Right lobe of liver (tissue), 6 donors: ENCODE results near the gene IL33. TPM values are rescaled to one million over a fixed set of nuclear protein-coding genes. Genes with fewer than 3 reads are reported as not detected.

ENCODE experiments used
- ATAC-seq, 4 donors: fragments of 200-7000 bp; cut with Tn5 transposase; one replicate each; pipeline ENCODE4 v1.9.1; 2020; ENCODE audit warnings: mild to moderate bottlenecking in 4 of 4, moderate library complexity in 4 of 4
- DNase-seq, 3 donors: peaks; one replicate each; pipeline ENCODE4 v3.0.0-alpha.2; 2020
- H3K27ac ChIP-seq, 3 donors: fragments of 200-600 bp; one replicate each; pipeline ENCODE4 v1.8.0; 2022
- H3K27me3 ChIP-seq, 2 donors: fragments of 200-600 bp; one replicate each; pipeline ENCODE4 v1.8.0; 2022
- H3K36me3 ChIP-seq, 4 donors: fragments of 200-600 bp; sonication (generic) in 1 of 4; one replicate each; pipeline versions ENCODE4 v1.5.1 to v1.8.0; 2017 to 2022; ENCODE audit warnings: control low read depth in 1 of 4
- H3K4me1 ChIP-seq, 4 donors: fragments of 200-600 bp; sonication (generic) in 1 of 4; one replicate each; pipeline versions ENCODE4 v1.5.1 to v1.8.0; 2017 to 2022; ENCODE audit warnings: control low read depth in 1 of 4
- H3K4me3 ChIP-seq, 3 donors: fragments of 200-600 bp; one replicate each; pipeline ENCODE4 v1.8.0; 2022
- H3K9me3 ChIP-seq, 4 donors: fragments of 200-600 bp; sonication (generic) in 1 of 4; one replicate each; pipeline versions ENCODE4 v1.5.1 to v1.8.0; 2017 to 2022; ENCODE audit warnings: control low read depth in 1 of 4
- CTCF ChIP-seq, 4 donors: fragments of 200-600 bp in 3 of 4; fragments of 450-650 bp in 1 of 4; IDR thresholded peaks; one replicate each; pipeline versions ENCODE4 v1.5.1 to v1.8.0; 2016 to 2022; ENCODE audit warnings: antibody characterized with exemption in 4 of 4, mild to moderate bottlenecking in 2 of 4
- POLR2A ChIP-seq: fragments of 450-650 bp; IDR thresholded peaks from one replicate; pipeline ENCODE4 v1.6.1; 2017; ENCODE audit warnings: antibody characterized with exemption, mild to moderate bottlenecking
- WGBS: methylation state at CpG from one replicate; pipeline ENCODE4 v1.1.6; 2018; ENCODE audit warnings: low coverage, low lambda C conversion rate; ENCODE audit not compliant: insufficient coverage; ENCODE audit errors: missing lambda C conversion rate; 5-methylcytosine and 5-hydroxymethylcytosine counted together
- intact Hi-C, 2 donors: fragments of 100-400 bp; cut with DNase I; formaldehyde crosslinking; loops; one replicate each; pipeline versions ENCODE4 v1.11.2 to v1.14.1; 2022
- total RNA-seq, 6 experiments: library from RNA; depleted of rRNA in 2 of 6; stranded (reverse); fragments of >200 nt in 2 of 6; fragmentation: NEBNext Ultra II Directional in 3 of 6; extraction: Animal tissue kit (Norgen Biotek cat#: 25700) in 3 of 6; gene quantifications; one replicate each; pipeline versions ENCODE4 v1.1.0 to v1.2.4, GENCODE V29; 2016 to 2023
- donor health status: DM: no; HTN: yes; CAD: no.
- donor health status: DM: no; HTN: no; CAD: no.
- donor health status: DM: no; HTN: no; CAD: no.
- donor health status: DM: no; HTN: yes; CAD: no.
- donor health status: DM: no; HTN: yes; CAD: no.

Gene IL33
- total RNA-seq, 6 experiments from 2014 or later, result 8.4 to 34.1 (median 10.6) TPM

- WGBS, result 38% methylated on average over 1 of the region's 1 CpG
- ATAC-seq, result no peak
Measured at GRCh38 chr9:6270896-6271295, 55.3 kb downstream of the IL33 start.

GRCh38 chr9:6271508-6272228, 56.1 kb downstream of the IL33 start:
- ATAC-seq (peak; percentile 50 to 72 (median 61)), DNase-seq (no peak)
- Histone ChIP-seq H3K9me3 (no peaks in the 10 kb centered on the region), H3K36me3 (no peaks in the 10 kb centered on the region), H3K27me3 (no peaks in the 10 kb centered on the region), H3K4me1 (peaks cover 0 to 28% (median 13%) of the 10 kb centered on the region in 4 donors), H3K27ac (peak overlapping the region; percentile 15 to 85 (median 83)), H3K4me3 (no peak overlapping the region)
- intact Hi-C loops, result no loop called here
- WGBS, result 25% methylated on average over 3 of the region's 3 CpGs
- TF ChIP-seq POLR2A, result no peak
- no peak for TF ChIP-seq CTCF (IDR thresholded peaks at IDR 0.05)

More at GRCh38 chr9:6270896-6271295, 55.3 kb downstream of the IL33 start:
- Histone ChIP-seq H3K9me3 (no peaks in the 10 kb centered on the region), H3K4me3 (no peak overlapping the region), H3K4me1 (peaks cover 0 to 28% (median 13%) of the 10 kb centered on the region in 4 donors), H3K27ac (peak overlapping the region in 1 of 3 donors; percentile 83), H3K27me3 (no peaks in the 10 kb centered on the region), H3K36me3 (no peaks in the 10 kb centered on the region)
- DNase-seq, result no peak
- intact Hi-C loops, result no loop called here
- TF ChIP-seq CTCF (IDR thresholded peaks at IDR 0.05) (no peak), POLR2A (no peak)

- intact Hi-C loops, result no loop called here
- no peaks in the 10 kb centered on the region for H3K36me3 ChIP-seq
- H3K9me3 ChIP-seq, result no peaks in the 10 kb centered on the region
- peak overlapping the region; percentile 41 to 85 (median 83) for H3K27ac ChIP-seq
- H3K27me3 ChIP-seq, result no peaks in the 10 kb centered on the region
- TF ChIP-seq CTCF (IDR thresholded peaks at IDR 0.05) (no peak), POLR2A (no peak)
- H3K4me1 ChIP-seq, result peaks cover 0 to 28% (median 13%) of the 10 kb centered on the region in 4 donors
- ATAC-seq (peak; percentile 96 to 98 (median 98)), DNase-seq (peak in 1 of 3 donors; percentile 64)
- H3K4me3 ChIP-seq, result no peak overlapping the region
Measured at GRCh38 chr9:6272229-6272598, 56.6 kb downstream of the IL33 start.

- Histone ChIP-seq H3K36me3 (no peaks in the 10 kb centered on the region), H3K9me3 (no peaks in the 10 kb centered on the region), H3K4me3 (no peak overlapping the region), H3K27me3 (no peaks in the 10 kb centered on the region), H3K4me1 (peaks cover 0 to 15% (median 7%) of the 10 kb centered on the region in 4 donors), H3K27ac (no peak overlapping the region)
- no peak for DNase-seq
- WGBS, result 67% methylated on average over 3 of the region's 3 CpGs
- ATAC-seq, result no peak
- intact Hi-C loops, result no loop called here
- TF ChIP-seq CTCF (IDR thresholded peaks at IDR 0.05), result no peak
- no peak for TF ChIP-seq POLR2A
Measured at GRCh38 chr9:6277417-6277816, 61.8 kb downstream of the IL33 start.
